ENCODE data around the gene RAD51C. TPM values are rescaled to one million over a fixed set of nuclear protein-coding genes. Genes with fewer than 3 reads are reported as not detected.
"Not testable (repeated sequence)": the region's sequence is repeated elsewhere in the genome, so short reads cannot be mapped to it uniquely, and the experiment has no call there.

RAD51C gene
- polyA plus RNA-seq, 2 of the 4 experiments (the other 2 are of a cell fraction): 83.4 to 121 TPM

DNA sequence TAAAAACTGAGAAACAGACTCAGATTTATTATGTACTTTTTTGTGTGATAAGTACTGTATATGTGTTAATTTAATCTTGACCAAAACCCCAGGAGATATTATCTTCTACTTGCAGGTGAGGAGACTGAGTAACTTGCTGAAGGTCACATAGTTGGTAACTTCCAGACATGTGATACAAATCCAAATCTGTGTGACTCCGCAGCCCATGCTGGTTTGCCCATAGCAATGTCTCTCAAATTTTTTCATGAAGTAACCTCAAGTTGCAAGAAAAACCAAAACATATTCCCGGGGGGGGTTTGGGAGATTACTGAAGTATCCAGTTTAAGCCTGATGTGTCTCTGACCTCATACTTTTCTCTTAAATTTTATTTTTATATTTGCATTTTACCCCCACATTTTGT, 3.9 kb upstream of the RAD51C start:
- Histone ChIP-seq H3K9me3 (peaks cover 6% of the 10 kb centered on the region), H3K4me1 (peaks cover 8% of the 10 kb centered on the region), H3K4me3 (no peak overlapping the region), H3K27ac (no peak overlapping the region), H3K4me2 (no peak overlapping the region)
- ChIA-PET POLR2A (interaction anchor here (1.9 kb wide), 1 partner anchor 57 kb away, joined by 11 read pairs; no protein-coding TSS in a partner anchor), CTCF (interaction anchor here (1.0 to 3.9 kb wide), 2 partner anchors 22 to 170 kb away, joined by 3 to 12 read pairs; no protein-coding TSS in a partner anchor)
- DNase-seq (ENCODE audit: low read depth in 1 of 2, low spot score in 1 of 2) (no peak), FAIRE-seq (no peak), ATAC-seq (no peak)
- no peak for TF ChIP-seq EHMT2 (IDR thresholded peaks at IDR 0.05; ENCODE audit: low read depth)
- no peak for TF ChIP-seq HDAC2 (IDR thresholded peaks at IDR 0.05)
- no peak for TF ChIP-seq ELK1 (IDR thresholded peaks at IDR 0.05; ENCODE audit: low read depth, low read length)
- WGBS (ENCODE audit: missing lambda C conversion rate): 53% methylated on average over 2 of the region's 2 CpGs

GRCh38 chr17:58690033-58690432, 2.4 kb upstream of the RAD51C start:
- POLR2A ChIA-PET: interaction anchor here (1.9 kb wide), 1 partner anchor 59 kb away, joined by 11 read pairs; no protein-coding TSS in a partner anchor
- CTCF ChIA-PET: interaction anchor here (0.7 to 1.9 kb wide), 3 partner anchors 9 to 315 kb away, joined by 3 to 9 read pairs (median 6); no protein-coding TSS in a partner anchor
- 93% methylated on average over 7 of the region's 7 CpGs for WGBS (ENCODE audit: missing lambda C conversion rate)

GRCh38 chr17:58691701-58692238, 632 bp upstream of the RAD51C start, which contains the start of gene TEX14:
TSS of gene TEX14 (minus strand) at chr17:58692045. CDS start at chr17:58652001, 40,044 bp downstream.
- WGBS (ENCODE audit: missing lambda C conversion rate): 88% methylated on average over 15 of the region's 19 CpGs
- CTCF ChIA-PET: interaction anchor here (0.8 to 3.6 kb wide), 10 partner anchors 11 to 352 kb away, joined by 3 to 11 read pairs (median 5); no protein-coding TSS in a partner anchor

More at GRCh38 chr17:58690033-58690432, 2.4 kb upstream of the RAD51C start:
- H3K27ac ChIP-seq; H3K4me3 ChIP-seq; FAIRE-seq; H3K9me3 ChIP-seq; H3K4me2 ChIP-seq; ATAC-seq; DNase-seq (ENCODE audit: low read depth in 1 of 2, low spot score in 1 of 2): not testable (repeated sequence)
- peak; percentile 63 to 78; a peak in 3 of 4 replicates for TF ChIP-seq CEBPB (IDR thresholded peaks at IDR 0.05)
- H3K4me1 ChIP-seq: peaks cover 19% of the 10 kb centered on the region

GRCh38 chr17:58693208-58693607, 806 bp downstream of the RAD51C start:
- ChIA-PET POLR2A (interaction anchor here (0.5 to 2.3 kb wide), 5 partner anchors 10 to 348 kb away, joined by 3 to 25 read pairs (median 3); no protein-coding TSS in a partner anchor), CTCF (interaction anchor here (0.6 to 3.6 kb wide), 8 partner anchors 11 to 313 kb away, joined by 3 to 11 read pairs (median 5); no protein-coding TSS in a partner anchor)
- H3K4me2 ChIP-seq: peak overlapping the region; percentile 95
- DNase-seq (ENCODE audit: low read depth in 1 of 2, low spot score in 1 of 2) (no peak), FAIRE-seq (no peak), ATAC-seq (no peak; a peak in 1 of 6 replicates)
- peak overlapping the region; percentile 53 for H3K4me3 ChIP-seq
- H3K9me3 ChIP-seq: peaks cover 6% of the 10 kb centered on the region
- H3K4me1 ChIP-seq: peaks cover 19% of the 10 kb centered on the region
- peak overlapping the region; percentile 65 to 85 for H3K27ac ChIP-seq
- WGBS (ENCODE audit: missing lambda C conversion rate): 75% methylated on average over 8 of the region's 8 CpGs
- TF ChIP-seq HOXA7 (CRISPR knock-in tag; IDR thresholded peaks at IDR 0.05) (no peak), JUN (IDR thresholded peaks at IDR 0.05) (no peak), KDM1A (IDR thresholded peaks at IDR 0.05; ENCODE audit: low read depth) (no peak), NPAS2 (CRISPR knock-in tag; IDR thresholded peaks at IDR 0.05; ENCODE audit: borderline replicate concordance) (no peak), RFX5 (IDR thresholded peaks at IDR 0.05) (no peak), SMC3 (IDR thresholded peaks at IDR 0.05) (no peak), RNF2 (IDR thresholded peaks at IDR 0.05; ENCODE audit: borderline replicate concordance, low read depth) (no peak), JUNB (IDR thresholded peaks at IDR 0.05) (no peak), HOXB13 (CRISPR knock-in tag; IDR thresholded peaks at IDR 0.05; ENCODE audit: low read depth) (no peak)

More at GRCh38 chr17:58691701-58692238, 632 bp upstream of the RAD51C start, which contains the start of gene TEX14:
- ATAC-seq (no peak), DNase-seq (ENCODE audit: low read depth in 1 of 2, low spot score in 1 of 2) (no peak), FAIRE-seq (no peak)
- Histone ChIP-seq H3K4me2 (peak within 1 kb of the TSS; percentile 95), H3K27ac (peak within 1 kb of the TSS; percentile 65 to 85), H3K4me3 (peak within 1 kb of the TSS; percentile 53), H3K4me1 (peaks cover 19% of the 10 kb centered on the region), H3K9me3 (peaks cover 6% of the 10 kb centered on the region)
- TF ChIP-seq HDAC2 (IDR thresholded peaks at IDR 0.05) (no peak), POLR2AphosphoS2 (conservative IDR thresholded peaks at IDR 0.05; ENCODE audit: low read length) (no peak)
- TF ChIP-seq, protein P1, sequence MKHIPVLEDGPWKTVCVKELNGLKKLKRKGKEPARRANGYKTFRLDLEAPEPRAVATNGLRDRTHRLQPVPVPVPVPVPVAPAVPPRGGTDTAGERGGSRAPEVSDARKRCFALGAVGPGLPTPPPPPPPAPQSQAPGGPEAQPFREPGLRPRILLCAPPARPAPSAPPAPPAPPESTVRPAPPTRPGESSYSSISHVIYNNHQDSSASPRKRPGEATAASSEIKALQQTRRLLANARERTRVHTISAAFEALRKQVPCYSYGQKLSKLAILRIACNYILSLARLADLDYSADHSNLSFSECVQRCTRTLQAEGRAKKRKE (CRISPR knock-in tag; IDR thresholded peaks at IDR 0.05; ENCODE audit: low read depth): no peak
- POLR2A ChIA-PET: interaction anchor here (0.7 to 2.3 kb wide), 2 partner anchors 25 to 60 kb away, joined by 4 to 25 read pairs; no protein-coding TSS in a partner anchor

Measured in A549 (cell line).